A172 (cell line): ENCODE data around the gene ACBD4. TPM values are rescaled to one million over a fixed set of nuclear protein-coding genes. Genes with fewer than 3 reads are reported as not detected.

Experiments used
- DNase-seq: peaks from one replicate; pipeline ENCODE4 v3.0.0-alpha.2; 2015; ENCODE audit warnings: low spot score
- total RNA-seq: library from RNA; depleted of rRNA; stranded (reverse); fragments of >200 nt; shearing (Covaris generic); gene quantifications from 2 replicates; pipeline ENCODE4 v1.2.3, GENCODE V29; 2014

ACBD4 gene
- total RNA-seq, 1 experiment from 2014 or later, result 4.7 TPM

DNA sequence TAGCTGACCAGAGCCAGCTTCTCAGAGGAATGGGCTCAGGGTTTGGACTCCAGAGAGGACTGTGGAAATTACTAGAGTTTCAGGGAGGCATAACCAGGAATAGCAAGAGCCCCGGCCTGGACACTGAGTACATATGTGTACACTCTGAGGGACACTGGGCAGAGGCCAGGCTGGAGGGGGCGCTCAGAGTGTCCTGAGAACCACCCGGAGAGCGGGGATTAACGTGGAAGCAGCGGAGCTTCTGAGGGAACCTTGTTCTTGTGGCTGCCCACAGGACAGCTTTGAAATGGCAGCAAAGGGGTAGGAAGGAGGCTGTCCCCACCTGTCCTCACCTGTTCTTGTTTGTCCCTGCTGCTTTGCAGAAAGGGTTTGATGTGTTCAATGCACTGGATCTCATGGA lies 31.0 kb upstream of the ACBD4 start:
- no peak for DNase-seq

GRCh38 chr17:45104907-45105624 lies 30.4 kb upstream of the ACBD4 start:
- no peak for DNase-seq

GRCh38 chr17:45106096-45106495 lies 29.4 kb upstream of the ACBD4 start:
- no peak for DNase-seq

DNA sequence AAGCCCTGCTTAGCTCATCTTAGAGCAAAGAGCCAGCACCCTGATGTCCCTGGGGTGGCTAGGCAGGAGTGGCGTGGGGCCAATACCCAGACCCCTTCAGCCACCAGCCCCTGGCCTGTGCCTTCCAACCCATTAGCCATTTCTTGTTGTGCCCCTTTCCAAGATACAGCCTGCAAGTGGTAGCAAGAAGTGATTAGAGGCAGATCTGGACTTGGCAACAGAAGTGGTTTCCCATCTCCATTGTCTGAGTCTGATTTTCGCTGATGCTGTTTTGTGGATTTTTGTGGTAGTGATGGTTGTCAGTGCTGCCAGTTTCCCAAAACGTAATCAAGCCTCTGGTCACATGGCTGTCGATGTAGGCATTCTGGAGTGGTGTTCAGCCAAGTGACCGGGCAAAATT lies 28.9 kb upstream of the ACBD4 start:
- DNase-seq, result no peak

DNA sequence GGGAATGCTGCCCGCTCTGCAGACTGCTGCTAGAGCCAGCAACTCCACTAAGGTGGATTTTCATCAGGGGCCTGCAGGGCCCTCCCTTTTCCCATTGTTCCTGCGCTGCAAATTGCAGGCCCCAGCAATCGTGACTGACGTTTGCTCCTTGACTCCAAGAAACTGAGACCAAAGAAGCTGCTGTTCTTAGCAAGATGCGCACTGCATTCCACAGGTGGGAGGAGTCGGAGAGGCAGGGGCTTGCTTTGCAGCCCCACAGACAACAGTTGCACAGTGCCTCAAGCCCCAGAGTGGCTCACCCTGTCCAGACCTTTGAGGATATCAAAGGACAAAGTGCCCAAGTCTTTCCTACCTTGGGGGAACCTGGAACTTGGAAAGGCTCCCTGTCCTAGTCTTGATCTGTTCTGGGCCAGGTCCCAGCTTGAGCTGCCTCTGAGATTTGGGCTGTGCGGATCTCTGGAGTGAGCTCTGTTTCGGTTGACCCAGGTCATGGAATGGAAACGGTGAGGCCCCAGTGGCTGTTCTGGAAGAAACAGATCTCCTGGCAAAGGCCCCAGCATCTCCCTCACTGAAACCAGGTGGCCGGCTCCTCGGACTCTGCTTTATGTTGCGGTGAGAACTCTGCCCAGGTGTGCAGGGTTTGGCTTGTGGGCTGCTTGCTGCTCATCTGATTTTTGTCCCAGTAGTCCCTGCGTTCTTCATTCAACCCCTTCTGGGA lies 28.0 kb upstream of the ACBD4 start:
- DNase-seq, result no peak

DNA sequence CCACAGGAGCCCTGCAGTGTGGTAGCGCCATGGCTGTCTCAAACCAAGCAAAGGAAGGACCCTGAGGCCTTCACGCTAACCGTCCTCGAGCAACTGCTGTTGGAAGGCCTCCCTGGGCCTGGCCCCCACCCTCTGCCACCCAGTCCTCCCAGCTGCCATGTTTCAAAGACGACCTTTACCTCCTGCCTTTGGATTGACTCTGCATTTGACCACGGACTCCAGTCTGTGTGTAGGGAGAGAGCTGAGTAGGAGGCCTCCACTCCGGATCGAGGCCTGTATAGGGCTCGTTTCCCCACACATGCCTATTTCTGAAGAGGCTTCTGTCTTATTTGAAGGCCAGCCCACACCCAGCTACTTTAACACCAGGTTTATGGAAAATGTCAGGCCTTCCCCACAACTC lies 27.4 kb upstream of the ACBD4 start:
- DNase-seq, result no peak

GRCh38 chr17:45108595-45109521 lies 26.6 kb upstream of the ACBD4 start:
- DNase-seq, result no peak

GRCh38 chr17:45110676-45111611 lies 24.5 kb upstream of the ACBD4 start:
- no peak for DNase-seq

DNA sequence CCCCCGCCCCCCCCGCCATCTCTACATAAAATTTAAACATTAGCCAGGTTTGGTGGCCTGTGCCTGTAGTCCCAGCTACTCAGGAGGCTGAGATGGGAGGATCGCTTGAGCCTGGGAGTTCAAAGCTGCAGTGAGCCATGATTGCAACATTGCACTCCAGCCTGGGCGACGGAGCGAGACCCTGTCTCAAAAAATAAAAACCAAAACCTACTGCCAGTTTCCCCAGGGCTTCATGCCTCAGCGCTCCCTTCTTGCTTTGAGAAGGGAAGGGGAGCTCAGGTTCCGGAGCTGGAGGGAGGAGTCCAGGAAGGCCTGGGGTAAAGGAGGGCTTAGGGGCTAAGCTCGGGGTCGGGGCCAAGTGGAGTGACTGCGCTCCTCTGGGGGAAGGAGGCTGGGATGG lies 23.6 kb upstream of the ACBD4 start:
- DNase-seq, result no peak

DNA sequence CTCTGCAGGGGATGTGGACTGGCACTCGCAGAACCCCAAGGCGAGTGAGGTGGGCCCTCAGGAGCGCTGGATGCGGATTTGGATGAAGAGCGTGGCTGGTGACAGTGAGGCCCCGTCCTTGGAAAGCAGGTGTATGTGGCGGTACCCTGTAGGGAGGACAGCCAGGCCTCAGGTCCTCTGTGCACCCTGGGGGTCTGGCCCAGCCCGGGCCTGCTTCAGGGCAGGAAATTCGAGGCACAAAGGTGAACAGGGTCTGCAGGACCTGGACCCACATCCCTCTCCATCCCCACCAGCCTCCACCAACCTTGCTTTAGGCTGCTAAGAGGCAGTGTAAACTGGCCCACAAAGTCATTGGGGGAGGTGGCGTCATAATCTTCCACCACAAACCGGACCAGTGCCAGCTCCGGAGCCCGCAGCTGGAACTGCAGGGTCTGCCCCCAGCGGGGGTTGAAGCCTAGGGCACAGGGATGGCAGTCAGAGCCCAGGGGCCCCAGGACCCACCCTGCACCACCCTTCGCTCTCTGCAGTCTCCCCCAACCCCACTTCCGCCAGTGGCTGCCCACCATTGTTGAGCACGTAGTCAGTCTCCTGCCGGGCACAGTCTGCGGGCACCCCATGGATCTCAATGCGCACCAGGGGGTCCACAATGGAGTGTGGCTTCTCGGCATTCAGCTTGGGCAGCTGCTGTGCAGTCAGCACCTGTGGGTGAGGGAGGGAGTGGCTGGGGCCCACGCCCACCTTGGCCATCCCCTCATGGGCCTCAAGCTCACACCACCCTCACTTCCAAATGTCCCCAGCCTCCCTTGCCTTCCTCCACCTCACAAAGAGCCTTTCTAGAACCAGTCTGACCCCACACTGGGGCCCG lies 22.7 kb upstream of the ACBD4 start:
- no peak for DNase-seq

DNA sequence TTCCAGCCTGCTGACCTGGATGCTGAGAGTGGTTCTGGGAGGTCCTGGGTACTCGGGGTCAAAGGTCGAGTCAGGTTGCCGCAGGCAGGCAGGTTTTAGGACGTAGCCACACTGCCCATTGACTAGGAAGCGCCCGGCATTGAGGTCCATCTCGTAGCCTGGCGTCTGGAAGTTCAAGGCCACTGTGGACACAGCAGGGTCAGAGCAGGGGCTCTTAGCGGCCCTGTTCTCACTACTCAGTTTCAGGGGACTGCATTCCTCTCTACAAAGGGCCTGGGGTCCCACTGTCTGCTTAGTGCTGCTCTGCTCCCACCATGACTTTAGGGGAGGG lies 22.1 kb upstream of the ACBD4 start:
- DNase-seq, result no peak

GRCh38 chr17:45114117-45114932 lies 21.2 kb upstream of the ACBD4 start:
- DNase-seq, result no peak

DNA sequence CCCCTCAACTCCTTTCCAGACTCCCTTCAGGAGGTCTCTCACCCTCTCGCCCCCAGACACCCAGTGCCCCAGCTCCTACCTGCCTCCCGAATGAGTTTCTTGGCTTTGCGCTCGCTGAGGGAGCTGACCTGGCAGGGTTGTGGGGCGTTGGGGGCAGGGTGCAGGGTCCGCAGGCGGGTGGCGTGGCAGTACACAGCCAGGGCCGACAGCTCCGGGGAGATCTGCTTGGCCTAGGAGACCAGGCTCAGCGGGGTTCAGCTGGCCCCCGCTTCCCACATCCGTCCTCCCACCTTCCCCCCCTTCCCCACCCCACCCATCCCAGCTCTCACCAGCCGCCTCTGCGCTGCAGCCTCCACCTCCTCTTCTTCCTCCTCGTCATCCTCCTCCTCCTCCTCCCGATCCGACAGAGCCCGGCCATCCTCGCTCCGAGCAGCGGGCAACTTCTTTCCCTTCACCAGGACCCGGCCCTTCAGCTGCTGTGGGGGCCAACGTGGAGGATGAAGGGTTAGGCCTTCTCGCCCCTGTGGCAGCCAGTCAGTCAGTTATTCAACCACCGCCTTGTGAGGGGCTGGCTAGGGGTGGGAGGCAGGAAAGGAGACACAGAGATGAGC lies 20.4 kb upstream of the ACBD4 start:
- DNase-seq, result no peak

DNA sequence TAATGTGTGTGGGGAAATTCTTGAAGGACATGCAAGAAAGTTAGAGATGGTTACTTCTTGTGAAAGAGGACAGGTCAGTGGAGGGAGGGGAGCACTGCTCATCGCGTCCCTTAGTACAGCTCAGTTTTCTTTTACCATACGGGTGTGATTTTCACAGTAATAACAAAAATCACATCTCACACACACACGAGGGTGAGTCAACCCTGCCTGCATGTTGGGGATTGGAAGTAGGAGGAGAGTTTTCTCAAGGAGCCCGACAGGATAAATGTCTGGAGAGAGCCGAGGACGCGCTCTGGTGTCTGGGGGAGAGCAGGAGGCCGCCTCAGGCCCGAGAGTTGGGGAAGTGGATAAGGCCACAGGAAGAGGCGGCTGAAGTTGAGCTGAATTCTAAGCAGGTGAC lies 19.6 kb upstream of the ACBD4 start:
- DNase-seq, result no peak

- no peak for DNase-seq
Observed at GRCh38 chr17:45116434-45117016, 19.0 kb upstream of the ACBD4 start.

GRCh38 chr17:45117334-45117733 lies 18.2 kb upstream of the ACBD4 start:
- no peak for DNase-seq

DNA sequence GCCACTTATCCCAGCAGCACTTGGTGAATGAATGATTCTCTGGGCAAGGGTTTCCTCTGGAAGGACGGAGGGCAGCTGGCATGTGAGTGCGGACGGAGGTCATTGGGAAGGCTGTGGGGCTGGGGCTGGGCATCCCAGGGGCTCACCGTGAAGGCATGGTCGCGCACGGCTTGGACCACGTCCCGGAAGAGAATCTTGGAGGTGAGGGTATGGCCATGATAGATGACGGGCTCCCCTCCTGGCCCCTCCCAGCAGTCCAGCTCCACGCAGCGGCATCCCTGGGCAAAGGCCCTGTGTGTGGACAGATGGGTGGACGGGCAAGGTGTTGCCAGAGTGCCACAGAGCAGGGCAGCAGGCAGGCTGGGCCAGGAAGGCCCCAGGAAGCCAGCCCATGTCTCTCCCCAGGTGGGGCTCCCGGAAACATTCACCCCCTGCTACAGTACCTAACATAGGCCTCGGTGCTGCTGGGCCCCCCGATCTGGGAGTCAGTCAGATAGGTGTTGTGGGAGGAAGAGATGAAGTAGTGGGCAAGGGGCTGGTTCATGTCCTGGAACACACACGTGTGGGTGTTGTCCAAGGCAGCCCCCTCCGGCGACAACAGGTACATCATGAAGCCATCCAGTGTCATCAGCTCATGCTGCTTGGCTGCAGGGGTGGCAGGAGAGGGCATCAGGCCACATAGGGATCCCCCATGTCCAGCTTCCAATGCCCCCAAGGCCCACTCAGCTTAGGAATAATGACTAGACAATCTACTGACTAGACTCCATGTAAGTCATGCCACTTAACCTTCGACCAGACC lies 17.4 kb upstream of the ACBD4 start:
- DNase-seq, result no peak

- DNase-seq, result no peak
Observed at GRCh38 chr17:45118691-45119090, 16.8 kb upstream of the ACBD4 start.
